Hepatocyte (in vitro differentiated cells): Measurements from ENCODE around the gene C15orf62. TPM values are rescaled to one million over a fixed set of nuclear protein-coding genes. Genes with fewer than 3 reads are reported as not detected.

Experiments used
- DNase-seq: peaks from one replicate; pipeline ENCODE4 v3.0.0-alpha.2; 2016; ENCODE audit warnings: low spot score
- H2AFZ ChIP-seq: fragments of 200-600 bp; sonication (generic); 2 replicates; pipeline ENCODE4 v1.6.0; 2016; ENCODE audit warnings: antibody characterized with exemption, mild to moderate bottlenecking
- H3K27ac ChIP-seq: fragments of 200-600 bp; sonication (generic); 2 replicates; pipeline ENCODE4 v1.5.1; 2016; ENCODE audit warnings: mild to moderate bottlenecking
- H3K27me3 ChIP-seq: fragments of 200-600 bp; sonication (generic); 2 replicates; pipeline ENCODE4 v1.6.1; 2016
- H3K36me3 ChIP-seq: fragments of 200-600 bp; sonication (generic); replicated peaks from 2 replicates; pipeline ENCODE4 v1.5.1; 2016; ENCODE audit warnings: low read depth; ENCODE audit not compliant: insufficient read depth
- H3K4me1 ChIP-seq: fragments of 200-600 bp; sonication (generic); 2 replicates; pipeline ENCODE4 v1.5.1; 2016; ENCODE audit warnings: mild to moderate bottlenecking, moderate library complexity; ENCODE audit not compliant: insufficient read depth
- H3K4me2 ChIP-seq: fragments of 200-600 bp; sonication (generic); 2 replicates; pipeline ENCODE4 v1.6.0; 2016
- H3K4me3 ChIP-seq: fragments of 200-600 bp; sonication (generic); 2 replicates; pipeline ENCODE4 v1.5.1; 2016; ENCODE audit warnings: mild to moderate bottlenecking
- H3K79me2 ChIP-seq: fragments of 200-600 bp; sonication (generic); 2 replicates; pipeline ENCODE4 v1.6.0; 2017; ENCODE audit warnings: mild to moderate bottlenecking
- H3K9me2 ChIP-seq: fragments of 200-600 bp; sonication (generic); replicated peaks from 2 replicates; pipeline ENCODE4 v1.6.0; 2017; ENCODE audit warnings: mild to moderate bottlenecking; ENCODE audit not compliant: insufficient read depth
- H3K9me3 ChIP-seq: fragments of 200-600 bp; sonication (generic); 2 replicates; pipeline ENCODE4 v1.5.1; 2016; ENCODE audit warnings: low read depth, mild to moderate bottlenecking
- H4K20me1 ChIP-seq: fragments of 200-600 bp; sonication (generic); 2 replicates; pipeline ENCODE4 v1.6.0; 2016; ENCODE audit warnings: mild to moderate bottlenecking; ENCODE audit not compliant: insufficient read depth, poor library complexity, severe bottlenecking
- CTCF ChIP-seq: fragments of 200-600 bp; sonication (generic); IDR thresholded peaks from 2 replicates; pipeline ENCODE4 v1.5.1; 2016; ENCODE audit warnings: antibody characterized with exemption, mild to moderate bottlenecking; ENCODE audit not compliant: poor library complexity
- EZH2 ChIP-seq: fragments of 200-600 bp; sonication (generic); IDR thresholded peaks from 2 replicates; pipeline ENCODE4 v1.6.1; 2016; ENCODE audit warnings: antibody characterized with exemption, mild to moderate bottlenecking, borderline replicate concordance
- EZH2phosphoT487 ChIP-seq: fragments of 200-600 bp; sonication (generic); IDR thresholded peaks from one replicate; pipeline ENCODE4 v1.6.1; 2018; ENCODE audit warnings: antibody characterized with exemption, mild to moderate bottlenecking, low read depth, moderate library complexity; ENCODE audit not compliant: unreplicated experiment, severe bottlenecking
- WGBS: methylation state at CpG from one replicate; pipeline ENCODE4 v1.1.6; 2016; ENCODE audit warnings: low lambda C conversion rate; ENCODE audit errors: missing lambda C conversion rate; 5-methylcytosine and 5-hydroxymethylcytosine counted together
- polyA plus RNA-seq: library from polyadenylated mRNA; unstranded; fragments of >200 nt; fragmentation: Nextera tagmentation; extraction: Ambion mirVana; gene quantifications from 2 replicates; pipeline ENCODE4 v1.2.1, GENCODE V29; 2016
- total RNA-seq: library from RNA; depleted of rRNA; stranded (reverse); fragments of >200 nt; gene quantifications from 2 replicates; pipeline ENCODE4 v1.2.3, GENCODE V29; 2014

Gene C15orf62
- total and polyA plus RNA-seq, 2 experiments from 2014 or later: 0.43 to 0.97 TPM

- no peaks in the 10 kb centered on the region for H3K27me3 ChIP-seq
- peaks cover 15% of the 10 kb centered on the region for H3K4me1 ChIP-seq
- no peaks in the 10 kb centered on the region for H3K36me3 ChIP-seq
- H3K4me2 ChIP-seq: peak overlapping the region; percentile 79
- peaks cover 31% of the 10 kb centered on the region for H3K79me2 ChIP-seq
- TF ChIP-seq EZH2phosphoT487: no peak
- no peak for TF ChIP-seq CTCF
- no peak for TF ChIP-seq EZH2
- 78% methylated on average over 10 of the region's 10 CpGs for WGBS
- no peak for DNase-seq
- no peaks in the 10 kb centered on the region for H3K9me3 ChIP-seq
- H3K9me2 ChIP-seq: no peaks in the 10 kb centered on the region
- H3K27ac ChIP-seq: peak overlapping the region; percentile 95
- no peaks in the 10 kb centered on the region for H4K20me1 ChIP-seq
- H2AFZ ChIP-seq: peak overlapping the region; percentile 83
- peak overlapping the region; percentile 27 for H3K4me3 ChIP-seq
These were observed 14.0 kb upstream of the C15orf62 start for GRCh38 chr15:40755812-40756208.

DNA sequence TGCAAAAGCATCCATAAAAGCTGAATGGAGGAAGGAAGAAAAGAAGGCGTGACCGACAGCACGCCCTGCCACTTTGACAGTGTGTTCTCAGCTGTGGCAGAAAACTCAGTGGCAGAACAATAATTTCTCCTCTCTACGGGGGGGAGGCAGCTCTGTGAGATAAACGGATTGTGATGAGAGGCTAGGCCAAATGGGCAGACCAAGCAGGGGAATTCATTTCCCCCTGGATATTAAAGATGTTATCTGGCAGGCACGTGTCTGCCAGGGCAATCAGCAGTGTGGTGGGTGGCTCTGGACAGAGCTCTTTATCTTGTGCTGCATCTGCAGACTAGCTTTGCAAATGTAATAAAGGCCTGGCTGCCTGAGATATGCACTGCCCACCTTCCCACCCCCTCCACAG, 12.8 kb upstream of the C15orf62 start:
- WGBS: 50% methylated on average over 6 of the region's 6 CpGs
- Histone ChIP-seq H3K4me1 (peaks cover 15% of the 10 kb centered on the region), H3K36me3 (no peaks in the 10 kb centered on the region), H3K27ac (no peak overlapping the region), H4K20me1 (no peaks in the 10 kb centered on the region), H3K79me2 (peaks cover 26% of the 10 kb centered on the region), H2AFZ (no peak overlapping the region), H3K4me2 (no peak overlapping the region), H3K9me2 (no peaks in the 10 kb centered on the region), H3K9me3 (no peaks in the 10 kb centered on the region), H3K27me3 (no peaks in the 10 kb centered on the region), H3K4me3 (no peak overlapping the region)
- no peak for DNase-seq
- no peak for TF ChIP-seq CTCF
- no peak for TF ChIP-seq EZH2phosphoT487
- no peak for TF ChIP-seq EZH2

DNA sequence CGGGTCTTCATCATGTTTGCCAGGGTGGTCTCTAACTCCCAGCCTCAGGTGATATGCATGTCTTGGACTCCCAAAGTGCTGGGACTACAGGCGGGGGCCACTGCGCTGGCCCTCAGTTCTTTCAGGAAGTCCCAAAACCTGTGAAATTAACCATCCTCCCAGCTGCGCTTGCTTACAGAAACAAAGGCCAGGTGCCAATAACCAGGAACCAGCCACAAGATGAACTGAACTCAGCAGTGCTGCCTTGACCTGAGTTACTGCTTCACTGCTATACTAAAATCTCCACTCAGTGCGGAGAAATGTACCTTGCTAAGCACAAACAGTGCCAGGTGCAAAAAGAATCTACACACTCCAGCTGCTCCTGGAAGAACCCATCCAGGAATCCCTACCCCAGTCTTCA, 9.8 kb upstream of the C15orf62 start:
- Histone ChIP-seq H2AFZ (no peak overlapping the region), H3K27ac (no peak overlapping the region), H3K36me3 (no peaks in the 10 kb centered on the region), H3K9me3 (no peaks in the 10 kb centered on the region), H3K4me2 (no peak overlapping the region), H3K79me2 (no peaks in the 10 kb centered on the region), H4K20me1 (no peaks in the 10 kb centered on the region), H3K27me3 (no peaks in the 10 kb centered on the region), H3K9me2 (no peaks in the 10 kb centered on the region), H3K4me1 (peaks cover 21% of the 10 kb centered on the region), H3K4me3 (no peak overlapping the region)
- DNase-seq: no peak
- TF ChIP-seq EZH2phosphoT487: no peak
- no peak for TF ChIP-seq EZH2
- no peak for TF ChIP-seq CTCF
- WGBS: 99% methylated on average over 5 of the region's 5 CpGs
